ENCODE measurements around the gene CTDP1. TPM values are rescaled to one million over a fixed set of nuclear protein-coding genes. Genes with fewer than 3 reads are reported as not detected.

The CTDP1 gene
- total RNA-seq, 1 donor from 2014 or later = 23.3 TPM

- intact Hi-C loops (cut with DNase I) = no loop called here
- H3K27me3 ChIP-seq = no peaks in the 10 kb centered on the region
- no peak overlapping the region for H3K27ac ChIP-seq
- no peak for TF ChIP-seq POLR2A (IDR thresholded peaks at IDR 0.05)
- no peak for TF ChIP-seq CTCF (IDR thresholded peaks at IDR 0.05)
- TF ChIP-seq POLR2AphosphoS5 (IDR thresholded peaks at IDR 0.05; ENCODE audit: insufficient read depth in 1 of 2, low read depth in 1 of 2) = no peak
- no peaks in the 10 kb centered on the region for H3K36me3 ChIP-seq
- no peak for DNase-seq (ENCODE audit: extremely low spot score in 2 of 2)
- no peaks in the 10 kb centered on the region for H3K9me3 ChIP-seq
- no peak overlapping the region for H3K4me3 ChIP-seq
- H3K4me1 ChIP-seq = no peaks in the 10 kb centered on the region
Observed at GRCh38 chr18:79782566-79783308, 103.1 kb downstream of the CTDP1 start.

GRCh38 chr18:79784071-79784913, 104.7 kb downstream of the CTDP1 start:
- no peak for TF ChIP-seq POLR2A (IDR thresholded peaks at IDR 0.05)
- no peak for TF ChIP-seq POLR2AphosphoS5 (IDR thresholded peaks at IDR 0.05; ENCODE audit: insufficient read depth in 1 of 2, low read depth in 1 of 2)
- no peak overlapping the region for H3K27ac ChIP-seq
- no peaks in the 10 kb centered on the region for H3K36me3 ChIP-seq
- H3K4me3 ChIP-seq = no peak overlapping the region
- intact Hi-C loops (cut with DNase I) = no loop called here
- DNase-seq (ENCODE audit: extremely low spot score in 2 of 2) = no peak
- H3K9me3 ChIP-seq = no peaks in the 10 kb centered on the region
- H3K4me1 ChIP-seq = no peaks in the 10 kb centered on the region
- H3K27me3 ChIP-seq = no peaks in the 10 kb centered on the region

GRCh38 chr18:79784965-79785770, 105.6 kb downstream of the CTDP1 start:
- H3K36me3 ChIP-seq = no peaks in the 10 kb centered on the region
- TF ChIP-seq POLR2AphosphoS5 (IDR thresholded peaks at IDR 0.05; ENCODE audit: insufficient read depth in 1 of 2, low read depth in 1 of 2) = no peak
- TF ChIP-seq CTCF (IDR thresholded peaks at IDR 0.05) = no peak
- no peak for TF ChIP-seq POLR2A (IDR thresholded peaks at IDR 0.05)
- H3K4me3 ChIP-seq = no peak overlapping the region
- no peaks in the 10 kb centered on the region for H3K27me3 ChIP-seq
- no peaks in the 10 kb centered on the region for H3K9me3 ChIP-seq
- intact Hi-C loops (cut with DNase I) = no loop called here
- no peak for DNase-seq (ENCODE audit: extremely low spot score in 2 of 2)
- H3K4me1 ChIP-seq = no peaks in the 10 kb centered on the region
- H3K27ac ChIP-seq = no peak overlapping the region

- TF ChIP-seq POLR2AphosphoS5 (IDR thresholded peaks at IDR 0.05; ENCODE audit: insufficient read depth in 1 of 2, low read depth in 1 of 2) = no peak
- no peak for TF ChIP-seq POLR2A (IDR thresholded peaks at IDR 0.05)
- no peak for TF ChIP-seq CTCF (IDR thresholded peaks at IDR 0.05)
- Histone ChIP-seq H3K4me1 (no peaks in the 10 kb centered on the region), H3K27ac (no peak overlapping the region), H3K9me3 (no peaks in the 10 kb centered on the region), H3K36me3 (no peaks in the 10 kb centered on the region), H3K27me3 (no peaks in the 10 kb centered on the region), H3K4me3 (no peak overlapping the region)
- intact Hi-C loops (cut with DNase I) = no loop called here
- DNase-seq (ENCODE audit: extremely low spot score in 2 of 2) = no peak
Observed at GRCh38 chr18:79785831-79786230, 106.2 kb downstream of the CTDP1 start.

GRCh38 chr18:79786304-79786703, 106.7 kb downstream of the CTDP1 start:
- Histone ChIP-seq H3K27ac (no peak overlapping the region), H3K36me3 (no peaks in the 10 kb centered on the region), H3K4me3 (no peak overlapping the region), H3K9me3 (no peaks in the 10 kb centered on the region), H3K4me1 (no peaks in the 10 kb centered on the region), H3K27me3 (no peaks in the 10 kb centered on the region)
- no peak for DNase-seq (ENCODE audit: extremely low spot score in 2 of 2)
- intact Hi-C loops (cut with DNase I) = no loop called here
- TF ChIP-seq POLR2AphosphoS5 (IDR thresholded peaks at IDR 0.05; ENCODE audit: insufficient read depth in 1 of 2, low read depth in 1 of 2) = no peak
- no peak for TF ChIP-seq POLR2A (IDR thresholded peaks at IDR 0.05)
- TF ChIP-seq CTCF (IDR thresholded peaks at IDR 0.05) = no peak
